HepG2 (cell line): Measurements from ENCODE around the gene PDGFB.
"Not testable (repeated sequence)": the region's sequence is repeated elsewhere in the genome, so short reads cannot be mapped to it uniquely, and the experiment has no call there.

Source experiments
- BHLHE40 ChIP-seq: IDR thresholded peaks from 2 replicates; pipeline ENCODE4 v1.6.1; 2011; ENCODE audit warnings: low read length, improper control_type of control experiment
- DMAP1 ChIP-seq: IDR thresholded peaks from 2 replicates; pipeline ENCODE4 v1.6.1; 2016
- EZH2 ChIP-seq: conservative IDR thresholded peaks from 2 replicates; pipeline ENCODE4 v1.6.1; 2012; ENCODE audit warnings: mild to moderate bottlenecking, low read depth, low read length, moderate library complexity
- NBN ChIP-seq: fragments of 450-650 bp; conservative IDR thresholded peaks from 2 replicates; pipeline ENCODE4 v1.6.1; 2017
- POLR2A ChIP-seq, 2 experiments: IDR thresholded peaks; 2 replicates each; pipeline ENCODE4 v1.6.1; 2011; ENCODE audit warnings: low read depth in 2 of 2, low read length in 2 of 2, mild to moderate bottlenecking in 1 of 2, moderate library complexity in 1 of 2; ENCODE audit not compliant: insufficient read depth in 1 of 2
- REST ChIP-seq, 2 experiments: IDR thresholded peaks; 2 replicates each; pipeline ENCODE4 v1.6.1; 2011 to 2012; ENCODE audit warnings: low read length in 2 of 2, borderline replicate concordance in 1 of 2, low read depth in 1 of 2, mild to moderate bottlenecking in 1 of 2, moderate library complexity in 1 of 2

DNA sequence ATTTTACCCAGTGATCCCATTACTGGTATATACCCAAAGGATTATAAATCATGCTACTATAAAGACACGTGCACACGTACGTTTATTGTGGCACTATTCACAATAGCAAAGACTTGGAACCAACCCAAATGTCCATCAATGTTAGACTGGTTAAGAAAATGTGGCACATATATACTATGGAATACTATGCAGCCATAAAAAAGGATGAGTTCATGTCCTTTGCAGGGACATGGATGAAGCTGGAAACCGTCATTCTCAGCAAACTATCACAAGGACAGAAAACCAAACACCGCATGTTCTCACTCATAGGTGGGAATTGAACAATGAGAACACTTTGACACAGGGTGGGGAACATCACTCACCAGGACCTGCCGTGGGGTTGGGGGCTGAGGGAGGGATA lies 26.4 kb downstream of the PDGFB start:
- TF ChIP-seq BHLHE40; NBN; DMAP1; POLR2A (IDR thresholded peaks at IDR 0.05; ENCODE audit: insufficient read depth in 1 of 2, low read depth in 2 of 2, low read length in 2 of 2); EZH2; REST (IDR thresholded peaks at IDR 0.05; ENCODE audit: borderline replicate concordance in 1 of 2, low read depth in 1 of 2, low read length in 2 of 2): not testable (repeated sequence)
